ENCODE results near the gene KLHL2. TPM values are rescaled to one million over a fixed set of nuclear protein-coding genes. Genes with fewer than 3 reads are reported as not detected.
"Not testable (repeated sequence)": the region's sequence is repeated elsewhere in the genome, so short reads cannot be mapped to it uniquely, and the experiment has no call there.

Gene KLHL2
- total RNA-seq, 1 experiment from 2014 or later, result 37.1 TPM

- Mint-ChIP-seq H3K9me3 (ENCODE audit: unreplicated experiment) (peaks cover 12% of the 10 kb centered on the region), H3K27me3 (ENCODE audit: insufficient read depth, unreplicated experiment) (no peaks in the 10 kb centered on the region), H3K4me3 (ENCODE audit: unreplicated experiment) (peak overlapping the region; percentile 73), H3K36me3 (ENCODE audit: insufficient read depth, unreplicated experiment) (peaks cover 12% of the 10 kb centered on the region), H3K27ac (ENCODE audit: low read depth, unreplicated experiment) (peak overlapping the region; percentile 77), H3K4me1 (ENCODE audit: insufficient read depth, unreplicated experiment) (peaks cover 62% of the 10 kb centered on the region)
- intact Hi-C loops (cut with micrococcal nuclease), result loop anchor here (2.0 to 5.0 kb wide), 2 partner anchors 77 to 117 kb away; partner anchors contain the start of gene MSMO1
- TF ChIP-seq CTCF (IDR thresholded peaks at IDR 0.05; ENCODE audit: unreplicated experiment), result no peak
- no peak for DNase-seq (ENCODE audit: unreplicated experiment)
- CTCF ChIA-PET, result interaction anchor here (1.4 to 1.5 kb wide), 2 partner anchors 78 to 80 kb away, joined by 6 to 10 read pairs; no protein-coding TSS in a partner anchor
- POLR2A ChIA-PET, result interaction anchor here (0.7 to 9.0 kb wide), 15 partner anchors 12 to 150 kb away, joined by 3 to 146 read pairs (median 7); partner anchors contain the start of genes MSMO1 and TMEM192
- no TSS peak for BruUV-seq (replicated peaks)
Measured at GRCh38 chr4:165209796-165210195, 2.4 kb downstream of the KLHL2 start.

DNA sequence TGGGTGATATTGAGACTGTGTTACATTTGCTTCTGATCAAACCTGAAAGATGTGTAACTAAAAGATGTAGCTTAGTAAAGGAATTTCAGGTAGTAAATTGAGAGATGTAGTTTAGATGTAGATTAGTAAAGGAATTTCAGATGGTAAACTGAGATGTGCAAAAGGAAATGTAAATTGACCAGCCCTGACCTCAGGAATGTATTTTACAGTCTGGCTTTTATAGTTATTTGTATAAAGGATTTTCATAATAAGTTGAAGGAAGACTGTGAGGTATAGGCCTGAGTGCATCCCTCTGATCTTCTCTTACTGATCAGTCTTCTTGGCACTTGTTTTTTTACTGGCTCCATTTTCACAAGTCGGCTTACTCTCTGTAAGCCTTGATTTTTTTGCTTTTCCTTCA is 3.2 kb downstream of the KLHL2 start:
- H3K27me3 Mint-ChIP-seq (ENCODE audit: insufficient read depth, unreplicated experiment), result no peaks in the 10 kb centered on the region
- peaks cover 12% of the 10 kb centered on the region for H3K9me3 Mint-ChIP-seq (ENCODE audit: unreplicated experiment)
- no TSS peak for BruUV-seq (replicated peaks)
- DNase-seq (ENCODE audit: unreplicated experiment), result no peak
- H3K36me3 Mint-ChIP-seq (ENCODE audit: insufficient read depth, unreplicated experiment), result peaks cover 16% of the 10 kb centered on the region
- ChIA-PET CTCF (no interaction called here), POLR2A (interaction anchor here (1.3 to 9.0 kb wide), 6 partner anchors 11 to 122 kb away, joined by 4 to 146 read pairs (median 24); partner anchors contain the start of genes MSMO1 and TMEM192)
- H3K4me1 Mint-ChIP-seq (ENCODE audit: insufficient read depth, unreplicated experiment), result peaks cover 56% of the 10 kb centered on the region
- TF ChIP-seq CTCF (IDR thresholded peaks at IDR 0.05; ENCODE audit: unreplicated experiment), result no peak
- peak overlapping the region; percentile 77 for H3K27ac Mint-ChIP-seq (ENCODE audit: low read depth, unreplicated experiment)
- intact Hi-C loops (cut with micrococcal nuclease), result no loop called here
- H3K4me3 Mint-ChIP-seq (ENCODE audit: unreplicated experiment), result peak overlapping the region; percentile 73

- BruUV-seq (replicated peaks); H3K4me3 Mint-ChIP-seq (ENCODE audit: unreplicated experiment); intact Hi-C loops (cut with micrococcal nuclease); DNase-seq (ENCODE audit: unreplicated experiment); H3K27me3 Mint-ChIP-seq (ENCODE audit: insufficient read depth, unreplicated experiment): not testable (repeated sequence)
- H3K4me1 Mint-ChIP-seq (ENCODE audit: insufficient read depth, unreplicated experiment), result peaks cover 65% of the 10 kb centered on the region
- ChIA-PET CTCF (interaction anchor here (0.9 kb wide), 1 partner anchor 42 kb away, joined by 4 read pairs; no protein-coding TSS in a partner anchor), POLR2A (interaction anchor here (0.7 to 1.4 kb wide), 3 partner anchors 9 to 120 kb away, joined by 3 to 4 read pairs (median 4); partner anchors contain the start of gene TMEM192)
- peaks cover 12% of the 10 kb centered on the region for H3K9me3 Mint-ChIP-seq (ENCODE audit: unreplicated experiment)
- peak overlapping the region; percentile 89 for H3K27ac Mint-ChIP-seq (ENCODE audit: low read depth, unreplicated experiment)
- peaks cover 12% of the 10 kb centered on the region for H3K36me3 Mint-ChIP-seq (ENCODE audit: insufficient read depth, unreplicated experiment)
Measured at GRCh38 chr4:165212647-165213046, 5.3 kb downstream of the KLHL2 start.

GRCh38 chr4:165213404-165213803 is 6.0 kb downstream of the KLHL2 start:
- intact Hi-C loops (cut with micrococcal nuclease); CTCF ChIA-PET; BruUV-seq (replicated peaks); DNase-seq (ENCODE audit: unreplicated experiment); H3K27me3 Mint-ChIP-seq (ENCODE audit: insufficient read depth, unreplicated experiment): not testable (repeated sequence)
- peak overlapping the region; percentile 21 for H3K4me3 Mint-ChIP-seq (ENCODE audit: unreplicated experiment)
- peaks cover 65% of the 10 kb centered on the region for H3K4me1 Mint-ChIP-seq (ENCODE audit: insufficient read depth, unreplicated experiment)
- H3K27ac Mint-ChIP-seq (ENCODE audit: low read depth, unreplicated experiment), result peak overlapping the region; percentile 89
- peaks cover 12% of the 10 kb centered on the region for H3K36me3 Mint-ChIP-seq (ENCODE audit: insufficient read depth, unreplicated experiment)
- H3K9me3 Mint-ChIP-seq (ENCODE audit: unreplicated experiment), result peaks cover 12% of the 10 kb centered on the region
- POLR2A ChIA-PET, result interaction anchor here (0.7 to 2.6 kb wide), 4 partner anchors 10 to 119 kb away, joined by 3 to 12 read pairs (median 4); partner anchors contain the start of genes MSMO1 and TMEM192

GRCh38 chr4:165213991-165214709 is 6.8 kb downstream of the KLHL2 start:
- POLR2A ChIA-PET, result interaction anchor here (0.6 to 2.6 kb wide), 4 partner anchors 8 to 223 kb away, joined by 3 to 12 read pairs (median 4); partner anchors contain the start of gene MSMO1
- H3K4me3 Mint-ChIP-seq (ENCODE audit: unreplicated experiment); intact Hi-C loops (cut with micrococcal nuclease); DNase-seq (ENCODE audit: unreplicated experiment); H3K27me3 Mint-ChIP-seq (ENCODE audit: insufficient read depth, unreplicated experiment); BruUV-seq (replicated peaks): not testable (repeated sequence)
- peaks cover 12% of the 10 kb centered on the region for H3K9me3 Mint-ChIP-seq (ENCODE audit: unreplicated experiment)
- peaks cover 60% of the 10 kb centered on the region for H3K4me1 Mint-ChIP-seq (ENCODE audit: insufficient read depth, unreplicated experiment)
- CTCF ChIA-PET, result interaction anchor here (0.6 to 0.7 kb wide), 2 partner anchors 37 to 473 kb away, joined by 3 read pairs; no protein-coding TSS in a partner anchor
- peaks cover 12% of the 10 kb centered on the region for H3K36me3 Mint-ChIP-seq (ENCODE audit: insufficient read depth, unreplicated experiment)
- peak overlapping the region; percentile 89 for H3K27ac Mint-ChIP-seq (ENCODE audit: low read depth, unreplicated experiment)

DNA sequence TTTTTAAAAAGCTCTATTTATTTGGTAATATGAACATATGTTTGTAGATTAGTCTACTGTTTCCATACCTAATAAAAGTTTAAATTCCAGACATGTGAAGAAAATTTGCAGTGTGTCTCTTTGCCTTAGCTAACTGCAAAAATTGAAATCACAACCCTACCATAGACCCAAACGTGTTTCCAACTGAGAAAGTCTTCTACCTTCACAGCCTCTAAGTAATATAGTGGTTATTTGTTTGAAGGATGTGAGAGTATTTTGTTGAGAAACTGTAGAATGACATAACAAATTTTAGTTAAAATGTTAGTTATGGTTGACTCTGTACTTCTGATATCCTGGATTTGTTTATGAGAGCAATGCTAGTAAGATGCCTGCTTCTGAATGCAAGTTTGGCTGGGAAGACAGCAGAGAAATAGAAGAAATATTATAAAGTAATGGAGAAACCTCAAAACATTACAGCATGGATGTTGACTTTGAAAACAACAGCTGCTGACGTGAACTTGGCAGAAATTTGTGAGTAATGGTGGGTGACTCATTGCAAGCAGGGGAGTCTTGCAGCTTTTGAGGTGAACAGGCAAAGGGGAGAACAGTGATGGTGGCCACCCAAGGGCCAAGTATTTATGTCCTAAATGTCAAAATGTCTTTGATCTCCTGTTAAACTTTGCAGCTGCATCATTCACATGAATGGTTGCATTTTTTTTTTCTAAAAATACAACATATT is 7.8 kb downstream of the KLHL2 start:
- CTCF ChIA-PET, result interaction anchor here (0.6 kb wide), 1 partner anchor 36 kb away, joined by 3 read pairs; no protein-coding TSS in a partner anchor

More for the DNA sequence above, 7.8 kb downstream of the KLHL2 start:
- Mint-ChIP-seq H3K4me1 (ENCODE audit: insufficient read depth, unreplicated experiment) (peaks cover 51% of the 10 kb centered on the region), H3K27ac (ENCODE audit: low read depth, unreplicated experiment) (peak overlapping the region; percentile 89), H3K9me3 (ENCODE audit: unreplicated experiment) (peaks cover 12% of the 10 kb centered on the region), H3K36me3 (ENCODE audit: insufficient read depth, unreplicated experiment) (peaks cover 12% of the 10 kb centered on the region)
- intact Hi-C loops (cut with micrococcal nuclease); H3K4me3 Mint-ChIP-seq (ENCODE audit: unreplicated experiment); BruUV-seq (replicated peaks); H3K27me3 Mint-ChIP-seq (ENCODE audit: insufficient read depth, unreplicated experiment): not testable (repeated sequence)
- POLR2A ChIA-PET, result interaction anchor here (1.4 to 2.6 kb wide), 3 partner anchors 7 to 112 kb away, joined by 3 to 12 read pairs (median 5); partner anchors contain the start of gene MSMO1
- DNase-seq (ENCODE audit: unreplicated experiment), result peak; percentile 84

Measured in MCF 10A (cell line).